ELF-1 (cell line): ENCODE results near the gene PKN1.
A peak's percentile ranks its signal among the peaks of the same experiment; 100 is the strongest.

ENCODE experiments used
- DNase-seq: peaks from one replicate; pipeline ENCODE4 v3.0.0-alpha.2; 2016; ENCODE audit warnings: low read depth, low spot score

Gene PKN1

GRCh38 chr19:14463747-14464146 is 30.6 kb downstream of the PKN1 start:
- DNase-seq, result no peak

- no peak for DNase-seq
Measured at GRCh38 chr19:14467391-14467790, 34.3 kb downstream of the PKN1 start.

- peak; percentile 25 for DNase-seq
Measured at GRCh38 chr19:14467816-14468215, 34.7 kb downstream of the PKN1 start.

- no peak for DNase-seq
Measured at GRCh38 chr19:14470031-14470876, 37.1 kb downstream of the PKN1 start.

GRCh38 chr19:14471436-14472187 is 38.5 kb downstream of the PKN1 start:
- no peak for DNase-seq

- DNase-seq, result peak; percentile 80
Measured at GRCh38 chr19:14472202-14472938, 39.3 kb downstream of the PKN1 start.

GRCh38 chr19:14473073-14473977 is 40.2 kb downstream of the PKN1 start:
- peak; percentile 48 for DNase-seq

- peak; percentile 40 for DNase-seq
Measured at GRCh38 chr19:14473978-14474578, 41.0 kb downstream of the PKN1 start.

GRCh38 chr19:14474827-14475226 is 41.7 kb downstream of the PKN1 start:
- DNase-seq, result no peak

GRCh38 chr19:14475251-14476073 is 42.4 kb downstream of the PKN1 start, which contains the start of gene PTGER1:
TSS of gene PTGER1 (minus strand) at chr19:14475354. CDS start at chr19:14474320, 1,034 bp downstream.
- DNase-seq, result peak; percentile 50

- no peak for DNase-seq
Measured at GRCh38 chr19:14476327-14476672, 43.2 kb downstream of the PKN1 start.

- peak; percentile 15 for DNase-seq
Measured at GRCh38 chr19:14476673-14477401, 43.7 kb downstream of the PKN1 start.

GRCh38 chr19:14477418-14478112 is 44.5 kb downstream of the PKN1 start:
- no peak for DNase-seq

- DNase-seq, result no peak
Measured at GRCh38 chr19:14478113-14478545, 45.0 kb downstream of the PKN1 start.

- no peak for DNase-seq
Measured at GRCh38 chr19:14479309-14479974, 46.3 kb downstream of the PKN1 start.

GRCh38 chr19:14479975-14480699 is 47.0 kb downstream of the PKN1 start:
- DNase-seq, result peak; percentile 94

- no peak for DNase-seq
Measured at GRCh38 chr19:14480700-14481079, 47.6 kb downstream of the PKN1 start.
